HG03060 (cell line): Measurements from ENCODE around the gene NR5A1.

Source experiments
- ATAC-seq: cut with Tn5 transposase; IDR thresholded peaks from one replicate; pipeline ENCODE4 v1.9.1; 2021; ENCODE audit warnings: low read depth, moderate number of reproducible peaks; ENCODE audit not compliant: unreplicated experiment

Gene NR5A1

DNA sequence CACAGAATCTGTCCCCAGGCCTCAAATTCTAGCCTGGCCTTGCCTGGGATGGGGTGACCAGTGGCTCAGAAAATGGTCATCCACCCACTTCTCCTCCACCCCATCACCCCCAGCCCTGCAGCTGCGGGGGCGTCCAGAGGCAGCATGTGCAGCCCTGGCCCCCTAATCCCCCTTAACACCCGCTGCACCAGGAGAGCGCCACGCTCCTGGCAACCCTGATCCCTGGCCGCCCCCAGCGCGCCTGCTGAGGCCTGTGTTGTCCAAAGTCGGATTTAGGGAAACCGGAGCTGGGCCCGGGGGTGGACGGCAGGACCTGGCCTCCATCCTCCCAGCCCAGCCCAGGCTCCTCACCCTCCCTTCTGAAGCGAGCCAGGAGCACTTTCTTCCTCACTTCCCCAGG is 22.0 kb downstream of the NR5A1 start:
- ATAC-seq: no peak

GRCh38 chr9:124483481-124483880 is 23.7 kb downstream of the NR5A1 start:
- no peak for ATAC-seq

DNA sequence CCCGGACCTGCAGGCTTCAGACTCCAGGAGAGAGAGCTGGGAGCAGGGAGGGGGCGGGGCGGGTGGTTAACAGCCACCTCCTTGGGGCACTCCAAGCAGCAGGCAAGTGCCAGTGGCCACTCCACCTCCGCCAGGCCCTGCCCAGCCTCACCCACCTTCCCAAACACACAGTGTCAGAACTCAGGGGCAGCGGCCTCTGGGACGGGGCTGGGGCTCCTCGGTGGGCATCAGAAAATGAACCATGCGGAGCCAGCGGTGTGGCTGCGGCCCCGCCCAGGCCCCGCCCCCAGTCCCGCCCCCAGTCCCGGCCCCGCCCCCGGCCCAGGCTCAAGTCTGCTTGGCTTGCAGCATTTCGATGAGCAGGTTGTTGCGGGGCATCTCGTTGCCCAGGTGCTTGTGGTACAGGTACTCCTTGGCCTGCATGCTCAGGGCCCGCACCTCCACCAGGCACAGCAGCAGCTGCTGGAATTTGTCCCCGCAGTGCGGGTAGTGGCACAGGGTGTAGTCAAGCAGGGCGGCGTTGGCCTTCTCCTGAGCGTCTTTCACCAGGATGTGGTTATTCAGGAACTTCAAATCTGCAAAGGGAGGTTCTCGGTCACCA is 24.7 kb downstream of the NR5A1 start:
- ATAC-seq: no peak

GRCh38 chr9:124481115-124481514 is 26.1 kb downstream of the NR5A1 start:
- ATAC-seq: no peak

DNA sequence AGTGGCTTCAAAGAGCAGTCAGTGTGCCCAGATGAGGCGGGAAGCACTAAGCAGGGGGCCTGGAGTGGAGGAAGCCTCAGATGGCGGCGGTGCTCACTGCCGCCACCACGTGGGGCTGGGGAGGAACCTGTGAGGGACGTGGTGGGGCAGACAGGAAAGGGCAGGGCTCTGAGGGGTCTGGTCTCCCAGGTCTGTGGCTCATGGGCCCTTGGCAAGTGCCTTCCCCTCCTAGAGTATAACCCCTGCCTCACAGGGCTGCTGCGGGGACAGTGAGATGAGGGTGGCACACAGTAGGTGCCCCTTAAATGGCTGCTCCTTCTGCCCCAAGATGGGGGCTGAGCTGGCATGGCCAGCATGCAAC is 26.6 kb downstream of the NR5A1 start:
- no peak for ATAC-seq

GRCh38 chr9:124479947-124480620 is 27.1 kb downstream of the NR5A1 start:
- no peak for ATAC-seq

DNA sequence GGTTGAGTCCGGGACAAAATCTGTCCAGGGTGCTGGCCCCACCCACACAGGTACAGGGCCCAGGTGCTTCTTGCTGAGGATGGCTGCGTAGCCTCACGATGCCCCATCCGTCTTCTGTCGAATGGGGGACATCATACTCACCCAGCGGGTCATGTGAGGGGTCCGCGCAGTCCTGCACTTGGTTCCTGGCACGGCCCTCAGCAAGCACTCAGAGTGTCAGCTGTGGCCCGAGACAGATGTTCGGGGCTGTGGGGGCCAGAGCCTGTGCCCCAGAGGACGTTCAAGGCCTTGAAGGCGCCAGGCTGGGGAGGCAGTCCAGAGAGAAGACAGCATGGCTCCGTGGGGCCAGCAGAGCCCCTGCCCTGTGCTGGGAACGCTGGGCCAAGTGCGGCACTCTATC is 27.8 kb downstream of the NR5A1 start:
- ATAC-seq: no peak

DNA sequence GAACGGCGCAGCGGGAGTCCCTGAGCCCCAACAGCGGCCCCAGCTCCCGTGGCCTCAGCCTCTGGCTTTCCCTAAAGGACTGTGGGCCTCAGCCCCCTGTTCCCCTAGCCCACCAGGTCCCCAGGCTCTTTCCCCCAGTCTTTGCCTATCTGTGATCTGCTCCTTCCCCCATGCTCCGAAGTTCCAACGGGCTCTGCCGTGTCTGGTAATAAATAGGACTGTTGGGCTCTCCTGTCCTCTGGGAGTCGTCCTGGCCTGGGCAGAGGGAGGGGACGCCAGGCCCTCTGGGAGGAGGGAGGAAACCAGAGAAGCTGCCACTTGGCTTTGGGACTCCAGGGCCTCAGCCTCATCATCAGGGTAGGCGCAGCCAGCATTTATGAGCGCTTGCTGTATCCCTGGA is 28.8 kb downstream of the NR5A1 start:
- ATAC-seq: no peak

DNA sequence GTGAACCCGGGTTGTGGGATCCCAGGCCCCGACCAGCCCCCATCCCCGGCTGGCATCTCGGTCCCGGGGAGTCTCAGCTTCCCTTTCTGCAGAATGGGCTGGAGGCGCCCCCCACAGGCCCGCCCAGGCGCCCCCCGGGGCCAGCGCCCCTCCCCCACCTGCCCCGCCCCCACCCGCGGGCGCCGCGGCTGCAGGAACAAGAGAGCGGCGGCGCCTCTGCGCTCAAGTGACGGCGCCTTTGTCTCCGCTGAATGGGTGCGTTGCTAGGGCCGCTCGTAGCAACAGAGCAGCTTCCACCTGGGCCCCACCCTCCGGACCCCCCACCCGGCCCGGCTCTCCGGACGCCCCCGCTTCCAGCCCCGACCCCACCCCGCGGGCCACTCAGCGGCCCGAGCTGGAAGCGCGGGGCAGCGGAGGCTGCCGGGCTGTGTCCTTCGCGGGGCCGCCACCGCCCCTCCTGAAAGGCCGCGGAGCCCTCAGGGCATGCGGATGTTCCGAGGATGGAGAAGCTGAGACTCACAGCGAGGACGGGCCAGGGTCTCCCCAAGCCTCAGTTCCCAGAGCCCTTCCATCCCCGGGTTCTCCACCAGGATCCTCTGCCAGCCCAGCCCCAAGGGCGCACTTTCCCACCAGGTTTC is 29.4 kb downstream of the NR5A1 start:
- no peak for ATAC-seq

GRCh38 chr9:124477211-124477647 is 30.0 kb downstream of the NR5A1 start:
- no peak for ATAC-seq

DNA sequence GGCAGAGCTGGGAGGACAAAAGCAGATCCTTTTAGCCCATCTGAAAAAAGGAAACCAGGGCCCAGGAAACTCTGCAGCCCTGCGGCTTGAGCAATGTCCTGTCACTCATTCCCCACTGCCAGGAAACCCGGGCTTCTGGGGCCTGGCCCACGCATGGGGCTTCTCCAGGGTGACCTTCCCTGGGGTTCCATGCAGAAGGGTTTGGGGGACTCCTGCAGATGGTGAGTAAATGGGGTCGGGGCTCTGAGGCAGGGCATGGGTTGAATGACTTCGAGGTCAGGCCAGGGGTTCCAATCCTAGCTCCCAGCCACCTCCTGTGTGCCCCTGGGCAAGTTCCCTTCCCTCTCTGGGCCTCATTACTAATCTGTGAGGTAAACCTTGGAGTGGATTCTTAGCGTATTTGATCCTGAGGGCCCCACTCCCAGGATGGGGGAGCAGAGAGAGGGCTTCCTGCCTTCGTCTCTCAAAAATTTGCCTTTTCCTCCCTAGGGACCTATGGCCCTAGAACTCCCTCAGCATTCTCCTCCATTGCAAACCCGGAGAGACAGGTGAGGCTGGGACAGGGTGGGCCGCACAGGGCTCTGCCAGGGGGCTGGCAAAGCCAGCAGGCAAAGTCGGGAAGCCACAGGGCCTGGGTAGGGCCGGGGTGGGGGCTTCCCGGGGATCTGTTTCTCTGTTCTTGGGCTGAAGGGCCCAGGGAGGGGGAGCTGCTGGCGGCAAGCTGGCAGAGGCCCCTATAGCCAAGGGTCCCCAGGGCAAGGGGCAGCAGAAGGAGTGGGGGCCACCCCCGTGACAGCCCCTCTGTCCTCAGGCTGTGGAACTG is 31.1 kb downstream of the NR5A1 start:
- ATAC-seq: no peak

GRCh38 chr9:124475158-124475867 is 31.9 kb downstream of the NR5A1 start:
- ATAC-seq: no peak

GRCh38 chr9:124474151-124474550 is 33.0 kb downstream of the NR5A1 start:
- no peak for ATAC-seq

GRCh38 chr9:124473310-124473709 is 33.9 kb downstream of the NR5A1 start:
- no peak for ATAC-seq

DNA sequence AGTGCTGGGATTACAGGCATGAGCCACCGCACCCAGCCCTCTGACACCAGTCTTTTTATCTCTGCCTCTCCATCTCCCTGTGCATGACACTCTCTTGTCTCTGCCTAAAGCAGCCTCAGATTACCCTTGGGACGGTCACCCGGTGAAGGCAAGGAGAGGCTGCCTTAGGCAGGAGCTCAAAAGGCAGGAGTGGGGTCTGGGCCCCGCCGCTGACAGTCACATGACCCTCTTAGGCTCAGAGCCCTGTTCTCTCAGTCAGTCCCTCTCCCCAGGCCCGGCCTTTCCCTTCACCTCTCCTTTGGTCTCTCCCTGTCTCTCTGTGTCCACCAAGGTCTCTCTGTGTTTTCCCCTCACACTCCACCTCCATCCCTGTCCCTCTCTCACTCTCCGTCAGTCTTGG is 34.4 kb downstream of the NR5A1 start:
- no peak for ATAC-seq

GRCh38 chr9:124471761-124472160 is 35.4 kb downstream of the NR5A1 start:
- ATAC-seq: no peak

GRCh38 chr9:124470726-124471125 is 36.5 kb downstream of the NR5A1 start:
- ATAC-seq: no peak

DNA sequence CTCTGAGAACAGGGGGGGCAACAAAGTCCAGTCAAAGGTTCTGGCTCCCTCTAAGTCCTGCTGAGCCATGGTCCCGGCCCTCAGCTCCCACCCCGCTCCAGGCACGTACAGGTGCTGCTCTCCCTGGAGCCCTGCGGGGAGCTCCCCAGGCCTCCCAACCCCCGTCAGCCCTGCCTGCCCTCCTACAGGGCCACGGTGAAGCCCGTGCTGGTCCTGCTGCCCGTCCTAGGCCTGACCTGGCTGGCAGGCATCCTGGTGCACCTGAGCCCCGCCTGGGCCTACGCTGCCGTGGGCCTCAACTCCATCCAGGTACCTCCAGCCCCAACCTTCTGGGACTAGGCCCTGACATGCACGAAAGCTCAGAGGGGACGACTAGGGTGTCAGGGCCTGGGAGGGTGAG is 36.9 kb downstream of the NR5A1 start:
- no peak for ATAC-seq

DNA sequence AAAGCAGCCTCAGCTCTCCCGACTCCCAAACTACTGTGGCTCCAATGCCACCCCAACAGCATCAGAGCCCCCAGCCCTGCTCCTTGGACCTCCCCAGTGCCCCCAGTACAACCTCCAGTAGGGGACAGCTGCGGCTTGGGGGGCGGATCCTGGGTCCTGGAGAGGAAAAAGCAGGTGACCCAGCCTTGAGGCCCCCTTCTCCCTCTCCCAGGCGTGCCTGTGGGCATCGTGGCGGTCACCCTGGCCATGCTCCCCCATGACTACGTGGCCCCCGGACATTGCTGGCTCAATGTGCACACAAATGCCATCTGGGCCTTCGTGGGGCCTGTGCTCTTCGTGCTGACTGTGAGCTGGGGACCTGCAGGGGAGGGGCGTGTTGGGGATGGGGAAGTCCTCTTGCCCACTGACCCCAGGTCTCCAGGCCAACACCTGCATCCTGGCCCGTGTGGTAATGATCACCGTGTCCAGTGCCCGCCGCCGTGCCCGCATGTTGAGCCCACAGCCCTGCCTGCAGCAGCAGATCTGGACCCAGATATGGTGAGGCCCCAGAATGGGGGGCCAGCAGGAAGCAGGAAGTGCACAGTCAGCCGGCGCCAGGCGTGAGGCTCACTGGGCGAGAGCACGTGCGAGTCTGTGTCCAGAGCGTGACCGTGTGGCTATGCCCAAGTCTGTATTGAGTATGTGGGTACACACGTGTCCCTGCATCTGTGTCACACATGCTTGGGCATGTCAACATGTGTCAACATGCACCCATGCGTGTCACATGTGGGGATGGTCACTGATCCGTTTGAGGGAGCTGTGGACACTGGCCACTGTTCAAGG is 38.0 kb downstream of the NR5A1 start:
- ATAC-seq: no peak
